ENCODE measurements around the gene ALS2CL.

DNA sequence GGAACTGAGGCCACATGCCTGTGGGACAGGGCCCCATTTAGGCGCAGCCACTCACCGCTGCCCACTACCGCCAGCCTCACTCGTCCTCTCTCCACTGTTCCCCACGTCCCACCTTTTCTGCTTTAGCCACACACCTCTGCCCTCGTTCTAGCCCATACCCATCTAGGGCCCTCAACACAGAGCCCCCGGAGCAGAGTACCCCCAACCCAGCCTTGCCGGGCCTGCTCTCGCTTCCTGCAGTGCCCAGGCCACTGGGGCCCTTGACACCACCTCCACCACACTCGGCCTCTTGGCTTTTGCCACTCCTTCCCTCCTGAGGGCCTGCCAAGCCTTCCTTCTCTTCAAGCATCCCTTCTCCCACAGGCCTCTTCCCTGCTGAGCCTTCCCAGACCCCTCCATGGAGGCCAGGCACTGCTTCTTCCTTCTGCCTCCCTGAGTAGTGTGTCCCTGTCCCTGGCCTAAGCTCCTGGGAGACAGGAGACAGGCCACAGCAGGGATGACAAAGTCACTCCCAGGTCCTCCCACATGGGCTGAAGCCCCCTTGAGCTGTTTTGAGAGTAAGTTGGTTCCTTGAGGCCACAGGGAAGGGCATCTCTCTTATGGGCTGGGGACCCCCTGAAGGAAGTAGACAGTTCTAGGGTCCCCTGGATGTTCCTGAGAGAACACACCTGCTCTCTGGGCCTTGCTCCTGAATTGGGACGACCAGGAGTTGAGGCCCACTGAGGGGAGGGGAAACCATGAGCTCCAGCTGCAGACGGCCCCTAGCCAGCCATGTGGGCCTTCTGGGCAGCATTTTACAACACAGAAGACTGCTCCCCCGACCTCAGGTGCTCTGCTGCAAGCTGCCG, 19.8 kb upstream of the ALS2CL start:
- TF ChIP-seq, protein P1, sequence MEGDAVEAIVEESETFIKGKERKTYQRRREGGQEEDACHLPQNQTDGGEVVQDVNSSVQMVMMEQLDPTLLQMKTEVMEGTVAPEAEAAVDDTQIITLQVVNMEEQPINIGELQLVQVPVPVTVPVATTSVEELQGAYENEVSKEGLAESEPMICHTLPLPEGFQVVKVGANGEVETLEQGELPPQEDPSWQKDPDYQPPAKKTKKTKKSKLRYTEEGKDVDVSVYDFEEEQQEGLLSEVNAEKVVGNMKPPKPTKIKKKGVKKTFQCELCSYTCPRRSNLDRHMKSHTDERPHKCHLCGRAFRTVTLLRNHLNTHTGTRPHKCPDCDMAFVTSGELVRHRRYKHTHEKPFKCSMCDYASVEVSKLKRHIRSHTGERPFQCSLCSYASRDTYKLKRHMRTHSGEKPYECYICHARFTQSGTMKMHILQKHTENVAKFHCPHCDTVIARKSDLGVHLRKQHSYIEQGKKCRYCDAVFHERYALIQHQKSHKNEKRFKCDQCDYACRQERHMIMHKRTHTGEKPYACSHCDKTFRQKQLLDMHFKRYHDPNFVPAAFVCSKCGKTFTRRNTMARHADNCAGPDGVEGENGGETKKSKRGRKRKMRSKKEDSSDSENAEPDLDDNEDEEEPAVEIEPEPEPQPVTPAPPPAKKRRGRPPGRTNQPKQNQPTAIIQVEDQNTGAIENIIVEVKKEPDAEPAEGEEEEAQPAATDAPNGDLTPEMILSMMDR (conservative IDR thresholded peaks at IDR 0.05; ENCODE audit: low read depth, low read length) = no peak
- no peak for TF ChIP-seq EZH2 (IDR thresholded peaks at IDR 0.05; ENCODE audit: borderline replicate concordance, low read depth, low read length, poor library complexity, severe bottlenecking)

Data from A673 (cell line).